WTC11 (cell line): Measurements from ENCODE around the gene GHSR. TPM values are rescaled to one million over a fixed set of nuclear protein-coding genes. Genes with fewer than 3 reads are reported as not detected.

Experiments used
- ATAC-seq: fragments of 200-7000 bp; cut with Tn5 transposase; 2 replicates; pipeline ENCODE4 v1.10.0; 2021; ENCODE audit warnings: mild to moderate bottlenecking, moderate library complexity
- CTCF ChIA-PET: fragments of 300-600 bp; sonication (Branson Sonifier 250); formaldehyde crosslinking; loops from one replicate; lab custom pipeline; 2021; ENCODE audit warnings: antibody characterized with exemption; lab: Charles Lee
- POLR2A ChIA-PET: fragments of 350-600 bp; sonication (Branson Sonifier 250); formaldehyde crosslinking; loops from one replicate; lab custom pipeline; 2021; ENCODE audit warnings: antibody characterized with exemption; lab: Charles Lee
- DNase-seq: peaks from one replicate; pipeline ENCODE4 v3.0.0; 2021; ENCODE audit warnings: low spot score
- H3K27ac Mint-ChIP-seq: 2 replicates; pipeline ENCODE4 v1.8.0; 2021; ENCODE audit warnings: mixed read lengths
- H3K27me3 Mint-ChIP-seq: 2 replicates; pipeline ENCODE4 v1.8.0; 2021; ENCODE audit warnings: low read depth, mild to moderate bottlenecking, moderate library complexity, mixed read lengths
- H3K36me3 Mint-ChIP-seq: 2 replicates; pipeline ENCODE4 v1.8.0; 2021; ENCODE audit warnings: mixed read lengths
- H3K4me1 Mint-ChIP-seq: 2 replicates; pipeline ENCODE4 v1.8.0; 2022; ENCODE audit warnings: mixed read lengths
- H3K4me3 Mint-ChIP-seq: 2 replicates; pipeline ENCODE4 v1.8.0; 2021; ENCODE audit warnings: mild to moderate bottlenecking, moderate library complexity, mixed read lengths
- H3K9me3 Mint-ChIP-seq: 2 replicates; pipeline ENCODE4 v1.8.0; 2021; ENCODE audit warnings: mixed read lengths
- AR ChIP-seq: fragments of 250-450 bp; sonication (Bioruptor Pico); IDR thresholded peaks from 2 replicates; pipeline ENCODE4 v1.9.0; 2021; ENCODE audit warnings: mild to moderate bottlenecking
- ATF1 ChIP-seq: sonication (generic); formaldehyde crosslinking; IDR thresholded peaks from 2 replicates; pipeline ENCODE4 v1.8.1; 2023; ENCODE audit warnings: mild to moderate bottlenecking, moderate library complexity, missing genetic modification reagents
- ATF3 ChIP-seq: sonication (generic); formaldehyde crosslinking; conservative IDR thresholded peaks from 2 replicates; pipeline ENCODE4 v1.8.1; 2022; ENCODE audit warnings: mild to moderate bottlenecking, missing genetic modification reagents
- ATF6 ChIP-seq: sonication (generic); formaldehyde crosslinking; IDR thresholded peaks from 2 replicates; pipeline ENCODE4 v1.8.1; 2023; ENCODE audit warnings: mild to moderate bottlenecking, missing genetic modification reagents
- CBFB ChIP-seq: sonication (generic); formaldehyde crosslinking; IDR thresholded peaks from 2 replicates; pipeline ENCODE4 v1.8.1; 2022; ENCODE audit warnings: mild to moderate bottlenecking, low read depth, missing genetic modification reagents
- CDX4 ChIP-seq: fragments of 250-450 bp; sonication (Bioruptor Pico); IDR thresholded peaks from 2 replicates; pipeline ENCODE4 v1.9.0; 2021; ENCODE audit warnings: moderate library complexity, mild to moderate bottlenecking, inconsistent platforms, borderline replicate concordance
- CREB1 ChIP-seq: sonication (generic); formaldehyde crosslinking; IDR thresholded peaks from 2 replicates; pipeline ENCODE4 v1.8.0; 2023; ENCODE audit warnings: mild to moderate bottlenecking, missing genetic modification reagents
- CTCF ChIP-seq: fragments of 200-600 bp; IDR thresholded peaks from 2 replicates; pipeline ENCODE4 v1.8.0; 2022; ENCODE audit warnings: antibody characterized with exemption
- E2F4 ChIP-seq: sonication (generic); formaldehyde crosslinking; IDR thresholded peaks from 2 replicates; pipeline ENCODE4 v1.8.1; 2022; ENCODE audit warnings: low read depth, mild to moderate bottlenecking, moderate library complexity, missing genetic modification reagents, borderline replicate concordance
- ESRRA ChIP-seq: sonication (generic); formaldehyde crosslinking; IDR thresholded peaks from 2 replicates; pipeline ENCODE4 v1.8.1; 2022; ENCODE audit warnings: mild to moderate bottlenecking, missing genetic modification reagents, borderline replicate concordance
- ETV6 ChIP-seq: sonication (generic); formaldehyde crosslinking; IDR thresholded peaks from 2 replicates; pipeline ENCODE4 v1.8.1; 2022; ENCODE audit warnings: mild to moderate bottlenecking, missing genetic modification reagents
- FOXJ3 ChIP-seq: sonication (generic); formaldehyde crosslinking; IDR thresholded peaks from 2 replicates; pipeline ENCODE4 v1.9.0; 2021; ENCODE audit warnings: missing genetic modification reagents, mild to moderate bottlenecking, borderline replicate concordance
- FOXP1 ChIP-seq: sonication (generic); formaldehyde crosslinking; IDR thresholded peaks from 2 replicates; pipeline ENCODE4 v1.8.0; 2022; ENCODE audit warnings: missing genetic modification reagents, mild to moderate bottlenecking, moderate library complexity, borderline replicate concordance
- MXD4 ChIP-seq: fragments of 250-450 bp; sonication (Bioruptor Pico); IDR thresholded peaks from 2 replicates; pipeline ENCODE4 v1.8.0; 2021; ENCODE audit warnings: mild to moderate bottlenecking, moderate library complexity, borderline replicate concordance
- SMAD3 ChIP-seq: sonication (generic); formaldehyde crosslinking; IDR thresholded peaks from 2 replicates; pipeline ENCODE4 v1.8.0; 2022; ENCODE audit warnings: missing genetic modification reagents, mild to moderate bottlenecking, borderline replicate concordance
- ZBTB21 ChIP-seq: sonication (generic); formaldehyde crosslinking; IDR thresholded peaks from 2 replicates; pipeline ENCODE4 v1.8.1; 2023; ENCODE audit warnings: mild to moderate bottlenecking, missing genetic modification reagents, borderline replicate concordance
- ZNF232 ChIP-seq: sonication (generic); formaldehyde crosslinking; IDR thresholded peaks from 2 replicates; pipeline ENCODE4 v1.8.0; 2022; ENCODE audit warnings: mild to moderate bottlenecking, missing genetic modification reagents
- ZNF281 ChIP-seq: sonication (generic); formaldehyde crosslinking; IDR thresholded peaks from 2 replicates; pipeline ENCODE4 v1.8.0; 2023; ENCODE audit warnings: mild to moderate bottlenecking, missing genetic modification reagents
- total RNA-seq: library from RNA; stranded (reverse); gene quantifications from 3 replicates; pipeline ENCODE4 v1.2.3, GENCODE V29; 2021

The GHSR gene
- total RNA-seq, 1 experiment from 2014 or later, result not detected

- TF ChIP-seq ZNF281 (CRISPR knock-in tag) (peak; percentile 81; the same call in 1 of the 2 replicates), CTCF (peak; percentile 27; the same call in 1 of the 2 replicates), FOXP1 (peak; percentile 81), SMAD3 (peak; percentile 61; the same call in 1 of the 2 replicates), ETV6 (peak; percentile 51; the same call in 1 of the 2 replicates), ZNF232 (CRISPR knock-in tag) (0 out of 2 replicates have a peak, but pooled peaks have one; percentile 11), CBFB (CRISPR knock-in tag) (0 out of 2 replicates have a peak, but pooled peaks have one; percentile 70), ESRRA (peak; percentile 44; the same call in 1 of the 2 replicates), ZBTB21 (CRISPR knock-in tag) (peak; percentile 83)
Observed at GRCh38 chr3:172449466-172450149, 1.4 kb upstream of the GHSR start (continued).

- ChIA-PET CTCF (interaction anchor here (1.3 to 3.2 kb wide), 3 partner anchors 9 to 28 kb away, joined by 5 to 20 read pairs (median 6); no protein-coding TSS in a partner anchor), POLR2A (interaction anchor here (1.0 kb wide), 1 partner anchor 11 kb away, joined by 3 read pairs; no protein-coding TSS in a partner anchor)
- peak overlapping the region; percentile 68 for H3K4me3 Mint-ChIP-seq
- no peaks in the 10 kb centered on the region for H3K9me3 Mint-ChIP-seq
- DNase-seq (peak; percentile 25), ATAC-seq (peak; percentile 15)
- peaks cover 73% of the 10 kb centered on the region for H3K27me3 Mint-ChIP-seq
- peaks cover 29% of the 10 kb centered on the region for H3K4me1 Mint-ChIP-seq
- H3K27ac Mint-ChIP-seq, result no peak overlapping the region
- H3K36me3 Mint-ChIP-seq, result no peaks in the 10 kb centered on the region
- no peak for TF ChIP-seq AR (CRISPR knock-in tag)
- no peak for TF ChIP-seq MXD4
- no peak for TF ChIP-seq CDX4 (CRISPR knock-in tag)
- 0 out of 2 replicates have a peak, but pooled peaks have one; percentile 15 for TF ChIP-seq ZNF281 (CRISPR knock-in tag)
- TF ChIP-seq ATF6 (CRISPR knock-in tag), result no peak
- no peak for TF ChIP-seq ATF1 (CRISPR knock-in tag)
- TF ChIP-seq E2F4, result 0 out of 2 replicates have a peak, but pooled peaks have one; percentile 15
- no peak for TF ChIP-seq FOXJ3 (CRISPR knock-in tag)
- no peak for TF ChIP-seq CREB1
- no peak for TF ChIP-seq ATF3 (CRISPR knock-in tag)
Observed at GRCh38 chr3:172448661-172449465, 607 bp upstream of the GHSR start.
